Stimulated activated CD8-positive, alpha-beta memory T cell treated with anti-CD3 and anti-CD28 coated beads, Interleukin-4, amount 100 ng/mL, for 4 hours (primary cell): ENCODE results near the gene RNF8.
"Not testable (repeated sequence)": the region's sequence is repeated elsewhere in the genome, so short reads cannot be mapped to it uniquely, and the experiment has no call there.

ENCODE experiments used
- DNase-seq, 2 donors: peaks; one replicate each; pipeline ENCODE4 v3.0.0-alpha.2; 2020; ENCODE audit warnings: low read depth in 2 of 2, low spot score in 1 of 2

Gene RNF8

DNA sequence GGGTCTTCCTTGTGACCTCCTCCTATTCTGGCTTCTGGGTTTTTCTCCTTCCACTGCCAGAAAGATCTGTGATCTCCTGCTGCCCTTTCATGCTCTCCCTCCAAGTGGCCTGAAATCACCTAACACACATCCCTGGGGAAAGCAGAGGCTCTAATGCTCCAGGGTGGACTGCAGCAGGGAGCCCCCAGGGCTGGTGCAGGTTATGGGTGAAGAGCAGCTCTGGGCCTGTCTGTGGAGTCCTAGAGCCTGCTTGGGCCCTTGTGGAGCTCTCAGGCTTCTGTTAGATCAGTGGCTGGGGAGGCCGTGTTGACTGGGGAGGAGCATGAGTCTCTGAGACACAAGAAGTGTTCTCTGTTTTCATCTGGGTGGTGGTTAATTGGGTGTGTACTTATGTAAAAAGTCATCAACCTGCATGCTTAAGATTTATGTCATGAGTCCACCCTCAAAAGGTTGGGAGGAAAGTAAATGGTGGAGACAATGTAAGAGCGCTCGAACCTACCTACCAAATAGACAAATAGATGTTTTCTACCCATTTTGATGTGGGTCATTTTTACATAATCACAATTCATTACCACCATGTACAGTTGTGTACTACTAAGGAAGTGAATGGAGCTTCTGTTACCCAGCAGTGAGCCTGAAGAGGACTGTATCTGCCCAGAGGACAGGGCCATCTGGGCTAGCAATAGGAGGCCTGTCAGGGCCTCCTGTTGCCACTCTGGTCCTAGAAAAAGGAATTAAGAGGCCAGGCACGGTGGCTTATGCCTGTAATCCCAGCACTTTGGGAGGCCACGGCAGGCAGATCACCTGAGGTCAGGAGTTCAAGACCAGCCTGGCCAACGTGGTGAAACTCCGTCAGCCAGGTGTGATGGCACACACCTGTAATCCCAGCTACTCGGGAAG lies 32.0 kb upstream of the RNF8 start:
- DNase-seq: no peak

DNA sequence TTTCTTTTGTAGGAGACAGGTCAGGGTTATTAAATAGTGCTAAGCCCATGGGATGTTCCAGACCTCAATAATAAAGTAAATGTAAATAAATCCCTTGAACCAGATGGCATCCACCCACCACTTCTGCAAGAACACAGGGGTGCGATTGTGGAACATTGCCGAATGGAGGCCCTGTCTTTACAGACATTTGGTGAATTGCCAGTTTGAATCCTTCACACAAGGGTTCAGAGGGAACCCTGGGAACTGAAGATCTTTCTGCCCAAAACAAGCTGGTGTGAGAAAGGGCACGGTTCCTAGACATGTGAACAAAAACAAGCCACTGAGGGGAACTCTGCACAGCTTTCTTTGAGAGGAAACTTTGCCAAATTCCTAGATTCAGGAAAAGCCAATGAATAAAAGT lies 30.2 kb upstream of the RNF8 start:
- DNase-seq: no peak

DNA sequence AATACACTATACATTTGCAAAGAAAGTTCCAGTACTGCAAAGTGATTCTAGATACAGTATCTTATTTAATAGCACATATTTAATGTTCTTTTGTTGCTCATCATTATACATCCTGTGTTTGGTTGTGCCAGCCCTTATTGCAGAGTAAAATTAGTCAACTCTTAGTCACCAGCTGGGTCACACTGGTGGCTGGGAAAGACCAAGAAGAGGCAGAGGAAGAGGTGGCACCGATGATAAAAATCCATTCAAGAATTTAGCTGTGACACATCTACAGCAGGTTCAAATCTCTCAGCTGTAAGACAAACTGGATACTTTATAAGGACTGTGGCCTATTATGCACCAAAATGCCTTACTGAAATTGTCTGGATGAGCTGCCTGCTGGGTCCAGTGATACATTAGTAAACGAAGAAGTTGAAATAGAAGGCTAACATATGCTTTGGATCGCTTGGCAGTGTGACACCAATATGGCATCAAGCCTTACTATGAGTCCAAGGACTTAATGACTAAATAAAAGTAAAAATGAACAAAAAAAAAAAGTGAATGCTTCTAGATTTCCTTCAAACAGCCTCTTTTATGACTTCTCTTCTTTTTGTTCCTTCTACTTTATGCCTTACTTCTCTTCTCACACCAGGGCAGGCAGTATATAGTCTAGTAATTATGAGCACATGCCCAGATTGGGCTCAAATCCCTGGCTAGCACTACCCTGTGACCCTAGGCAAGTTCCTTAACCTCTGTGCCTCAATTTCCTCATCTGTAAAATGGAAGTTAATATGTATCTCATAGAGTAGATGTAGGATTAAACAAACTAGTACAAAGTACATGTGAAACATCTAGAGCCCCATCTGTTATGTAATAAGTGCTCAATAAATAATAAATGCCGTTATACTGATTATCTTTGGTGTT lies 29.4 kb upstream of the RNF8 start:
- no peak for DNase-seq

DNA sequence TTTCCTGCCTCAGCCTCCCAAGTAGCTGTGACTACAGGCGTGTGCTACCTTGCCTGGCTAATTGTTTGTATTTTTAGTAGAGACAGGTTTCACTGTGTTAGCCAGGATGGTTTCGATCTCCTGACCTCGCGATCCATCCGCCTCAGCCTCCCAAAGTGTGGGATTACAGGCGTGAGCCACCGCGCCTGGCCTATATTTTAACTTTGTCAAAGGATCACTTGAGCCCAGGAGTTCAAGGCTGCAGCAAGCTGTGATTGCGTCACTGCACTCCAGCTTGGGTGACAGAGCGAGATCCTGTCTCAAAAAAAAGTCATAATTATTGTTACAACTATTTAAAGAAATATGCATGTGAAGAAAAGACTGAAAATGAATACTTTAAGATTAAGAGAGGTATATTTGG lies 23.4 kb upstream of the RNF8 start:
- DNase-seq: not testable (repeated sequence)

DNA sequence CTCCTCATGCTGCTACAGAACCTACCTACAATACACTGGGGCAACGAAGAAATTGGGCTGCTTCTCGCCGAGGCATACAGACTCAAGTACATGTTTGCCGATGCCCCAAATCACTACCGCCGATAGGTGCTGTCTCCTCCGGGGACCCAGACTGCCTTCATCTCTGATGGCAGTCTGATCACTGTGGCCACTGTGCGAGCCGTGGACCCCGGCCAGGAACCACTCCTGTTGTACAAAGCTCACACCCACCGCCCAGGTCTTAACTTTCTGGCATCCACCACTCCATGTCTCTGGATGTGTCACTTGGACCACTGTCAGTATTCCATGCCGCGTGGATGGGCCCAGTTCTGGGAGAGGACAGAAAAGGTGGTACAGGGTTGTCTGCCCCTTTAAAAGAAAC lies 22.7 kb upstream of the RNF8 start:
- DNase-seq: no peak

DNA sequence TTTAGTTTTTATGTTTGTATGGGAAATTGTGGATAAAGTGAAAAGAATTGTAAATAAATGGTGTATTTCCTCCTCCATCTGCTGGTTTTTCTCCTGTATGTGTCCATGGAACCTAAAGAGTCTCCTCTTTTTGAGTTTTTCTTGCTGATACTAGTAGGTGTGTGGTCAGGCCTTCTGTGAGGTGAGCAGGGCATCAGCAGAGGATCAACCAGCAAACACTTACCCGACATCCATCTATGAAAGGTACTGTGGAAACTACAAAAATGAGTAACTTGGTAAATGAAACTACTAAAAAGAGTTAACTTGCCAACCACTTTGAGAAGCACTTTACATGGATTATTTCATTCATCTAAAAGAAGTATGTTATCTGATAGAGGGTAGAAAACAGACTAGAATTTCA lies 20.9 kb upstream of the RNF8 start:
- no peak for DNase-seq

DNA sequence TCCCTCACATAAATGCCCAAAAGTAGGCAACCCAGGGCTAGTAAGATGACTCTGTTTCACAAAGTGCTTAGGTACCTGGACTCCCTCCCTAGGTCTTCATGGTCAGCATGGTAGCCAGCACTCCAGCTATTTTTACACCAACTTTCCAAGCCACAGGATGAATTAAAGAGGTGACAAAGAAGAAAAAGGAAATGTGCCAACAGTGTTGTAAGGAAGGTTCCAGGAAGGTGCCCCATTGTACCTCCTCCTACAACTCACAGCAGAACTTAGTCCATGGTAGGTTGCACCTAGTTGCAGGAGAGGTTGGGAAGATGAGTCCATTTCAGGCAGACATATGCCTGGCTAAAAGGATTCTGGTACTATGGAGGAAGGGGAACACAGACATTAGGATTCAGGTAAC lies 19.7 kb upstream of the RNF8 start:
- DNase-seq: no peak

DNA sequence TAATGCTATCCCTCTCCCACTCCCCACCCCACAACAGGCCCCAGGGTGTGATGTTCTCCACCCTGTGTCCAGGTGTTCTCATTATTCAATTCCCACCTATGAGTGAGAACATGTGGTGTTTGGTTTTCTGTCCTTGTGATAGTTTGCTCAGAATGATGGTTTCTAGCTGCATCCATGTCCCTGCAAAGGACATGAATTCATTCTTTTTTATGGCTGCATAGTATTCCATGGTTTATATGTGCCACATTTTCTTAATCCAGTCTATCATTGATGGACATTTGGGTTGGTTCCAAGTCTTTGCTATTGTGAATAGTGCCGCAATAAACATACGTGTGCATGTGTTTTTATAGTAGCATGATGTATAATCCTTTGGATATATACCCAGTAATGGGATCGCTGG lies 15.5 kb upstream of the RNF8 start:
- DNase-seq: not testable (repeated sequence)

DNA sequence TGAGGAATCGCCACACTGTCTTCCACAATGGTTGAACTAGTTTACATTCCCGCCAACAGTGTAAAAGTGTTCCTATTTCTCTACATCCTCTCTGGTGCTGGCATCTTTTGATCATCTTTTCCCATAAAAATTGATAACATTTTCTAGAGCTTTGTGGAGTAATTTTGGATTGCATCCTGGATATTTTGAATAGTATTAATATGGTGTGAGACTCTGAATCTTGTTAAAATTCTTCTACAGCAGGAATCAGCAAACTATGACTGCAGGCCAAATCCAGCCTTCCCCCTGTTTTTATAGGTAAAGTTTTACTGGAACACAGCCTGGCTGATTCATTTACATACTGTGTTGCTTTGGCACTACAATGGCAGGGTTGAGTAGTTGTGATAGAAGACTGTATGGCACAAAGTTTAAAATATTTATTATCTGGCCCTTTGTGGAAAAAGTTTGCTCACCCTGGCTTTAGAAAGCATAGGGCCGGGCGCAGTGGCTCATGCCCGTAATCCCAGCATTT lies 15.0 kb upstream of the RNF8 start:
- no peak for DNase-seq

DNA sequence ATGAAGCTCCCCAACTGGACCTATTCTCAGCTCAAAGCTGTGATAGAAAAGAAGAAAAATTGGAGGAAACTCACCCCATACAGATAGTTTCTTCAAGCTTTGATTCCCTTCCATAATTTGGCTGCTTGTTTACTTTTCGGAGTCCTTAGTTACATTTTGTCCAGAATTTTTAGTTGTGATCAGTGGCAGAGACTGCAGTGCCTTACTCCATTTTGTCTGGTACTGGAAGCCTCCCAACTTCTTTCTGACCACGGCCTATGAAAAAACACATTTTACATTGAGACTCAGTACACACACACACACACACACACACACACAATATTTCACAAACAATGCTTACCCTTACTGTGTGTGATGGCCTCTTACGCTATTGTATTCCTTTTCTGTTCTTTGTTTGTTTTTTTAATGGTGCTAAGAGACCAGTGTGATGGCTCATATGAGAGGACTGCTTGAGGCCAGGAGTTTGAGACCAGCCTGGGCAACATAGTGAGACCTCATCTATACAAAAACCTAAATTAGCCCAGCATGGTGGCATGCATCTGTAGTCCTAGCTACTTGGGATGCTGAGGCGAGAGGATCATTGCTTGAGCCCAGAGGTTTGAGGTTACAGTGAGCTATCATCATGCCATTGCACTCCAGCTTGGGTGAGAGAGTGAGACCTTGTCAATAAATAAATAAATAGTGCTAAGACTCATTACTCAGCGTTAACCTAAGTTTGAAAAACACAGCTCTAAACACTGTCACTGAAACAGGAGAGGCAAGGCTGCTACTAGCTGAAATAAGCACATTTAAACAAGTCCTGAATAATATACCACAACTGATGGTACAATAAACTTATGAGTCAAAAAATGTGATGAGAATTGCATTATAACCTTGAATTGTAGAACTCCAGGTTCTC lies 13.8 kb upstream of the RNF8 start:
- no peak for DNase-seq

DNA sequence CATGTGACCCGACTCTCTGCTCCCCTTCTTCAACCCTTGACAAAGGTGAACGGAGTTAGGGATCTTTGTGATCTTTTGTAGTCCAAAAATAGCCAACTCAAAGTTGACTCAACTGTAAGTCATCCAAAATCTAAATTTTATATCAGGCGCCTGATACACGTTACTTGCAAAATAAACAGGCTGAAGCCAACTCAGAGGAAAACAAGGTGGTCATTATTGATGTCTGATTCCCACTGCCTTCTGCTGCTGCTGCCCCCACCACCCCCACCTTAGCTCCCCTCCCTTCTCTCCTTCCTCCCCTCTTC lies 13.2 kb upstream of the RNF8 start:
- DNase-seq: no peak

DNA sequence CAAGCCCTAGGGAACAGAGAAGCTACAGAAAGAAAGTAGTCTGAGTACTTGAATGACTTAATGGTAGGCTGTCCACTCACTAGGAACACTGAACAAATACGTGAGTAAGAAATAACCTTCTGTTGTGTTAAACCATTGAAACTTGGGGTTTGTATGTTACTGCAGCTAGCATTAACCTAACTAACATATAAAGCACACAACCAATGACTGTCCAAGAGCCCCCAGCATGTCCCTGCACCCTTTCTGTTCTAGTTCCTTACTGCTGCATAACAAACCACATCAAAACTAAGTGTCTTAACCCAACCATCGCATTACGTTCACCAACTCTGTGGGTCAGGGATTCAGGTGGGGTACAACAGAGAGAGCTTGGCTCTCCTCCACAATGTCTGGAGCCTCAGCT lies 10.5 kb upstream of the RNF8 start:
- no peak for DNase-seq

DNA sequence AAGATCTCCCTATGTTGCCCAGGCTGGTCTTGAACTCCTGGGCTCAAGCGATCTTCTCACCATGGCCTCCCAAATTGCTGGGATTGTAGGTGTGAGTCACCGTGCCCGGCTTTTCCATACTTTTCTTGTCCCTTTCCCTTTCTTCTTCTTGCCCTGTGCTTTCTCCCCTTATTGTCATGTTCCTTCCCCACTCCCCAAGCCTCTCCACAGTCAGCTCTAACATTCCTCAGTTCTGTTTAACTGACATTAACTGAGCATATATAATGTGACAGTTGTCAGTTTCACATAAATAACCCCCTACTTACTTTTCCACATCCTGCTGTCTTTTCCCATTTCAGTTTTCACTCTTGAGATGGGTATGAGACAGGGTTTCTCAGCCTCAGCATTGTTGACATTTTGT lies 9.5 kb upstream of the RNF8 start:
- DNase-seq: no peak

DNA sequence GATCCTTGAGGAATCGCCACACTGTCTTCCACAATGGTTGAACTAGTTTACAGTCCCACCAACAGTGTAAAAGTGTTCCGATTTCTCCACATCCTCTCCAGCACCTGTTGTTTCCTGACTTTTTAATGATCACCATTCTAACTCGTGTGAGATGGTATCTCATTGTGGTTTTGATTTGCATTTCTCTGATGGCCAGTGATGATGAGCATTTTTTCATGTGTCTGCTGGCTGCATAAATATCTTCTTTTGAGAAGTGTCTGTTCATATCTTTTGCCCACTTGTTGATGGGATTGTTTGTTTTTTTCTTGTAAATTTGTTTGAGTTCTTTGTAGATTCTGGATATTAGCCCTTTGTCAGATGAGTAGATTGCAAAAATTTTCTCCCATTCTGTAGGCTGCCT lies 8.0 kb upstream of the RNF8 start:
- DNase-seq: not testable (repeated sequence)

DNA sequence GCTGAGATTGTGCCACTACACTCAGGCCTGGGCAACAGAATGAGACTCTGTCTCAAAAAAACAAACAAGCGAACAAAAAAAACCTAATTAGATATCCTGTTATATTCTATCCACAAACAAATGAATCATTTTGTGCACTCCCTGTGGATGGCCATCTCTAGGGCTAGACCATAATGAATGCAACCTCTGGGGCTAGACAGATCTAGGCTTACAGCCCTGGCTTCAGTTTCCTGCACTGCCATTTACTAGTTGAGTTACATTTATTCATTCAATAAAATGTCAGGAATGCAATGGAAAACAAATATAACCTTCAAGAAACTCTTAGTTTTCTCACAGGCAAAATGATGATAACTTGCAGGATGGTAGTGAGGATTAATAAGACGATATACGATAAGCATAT lies 6.6 kb upstream of the RNF8 start:
- no peak for DNase-seq

DNA sequence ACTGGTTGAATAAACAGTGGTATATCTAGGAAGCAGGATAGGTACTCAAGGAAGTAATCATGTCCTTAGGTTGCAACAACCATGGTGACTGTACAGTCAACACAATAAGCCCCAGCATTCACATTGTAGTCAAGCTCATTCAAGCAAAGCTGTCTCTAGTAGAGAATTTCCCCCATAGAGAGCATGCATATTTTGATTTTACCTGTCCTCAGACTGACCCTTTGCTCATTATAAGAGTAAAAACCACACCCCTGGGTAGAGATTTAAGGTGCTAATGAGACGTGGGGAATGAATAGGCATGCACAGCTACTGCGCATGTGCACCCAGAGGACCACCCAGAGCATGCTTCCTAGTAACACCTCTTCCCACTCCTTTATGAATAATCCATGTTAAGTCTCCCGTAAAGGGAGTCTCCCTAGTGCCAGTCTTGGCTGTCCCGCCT lies 6.1 kb upstream of the RNF8 start:
- DNase-seq: no peak

DNA sequence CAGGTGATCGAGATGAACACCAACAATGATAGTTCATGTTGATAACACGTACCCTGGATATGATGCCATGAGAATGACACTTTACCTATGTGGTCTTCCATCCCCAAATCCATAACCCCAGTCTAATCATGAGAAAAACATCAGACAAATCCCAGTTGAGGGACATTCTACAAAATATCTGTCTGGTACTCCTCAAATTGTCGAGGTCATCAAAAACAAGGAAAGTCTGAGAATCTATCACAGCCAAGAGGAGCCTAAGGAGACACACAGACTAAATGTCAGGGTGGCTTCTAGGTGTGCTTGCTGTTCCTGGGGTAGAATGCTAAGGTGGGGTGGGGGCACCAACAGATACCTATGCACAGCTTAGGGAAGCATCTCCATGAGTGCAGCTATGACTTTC lies 2.8 kb upstream of the RNF8 start:
- no peak for DNase-seq

DNA sequence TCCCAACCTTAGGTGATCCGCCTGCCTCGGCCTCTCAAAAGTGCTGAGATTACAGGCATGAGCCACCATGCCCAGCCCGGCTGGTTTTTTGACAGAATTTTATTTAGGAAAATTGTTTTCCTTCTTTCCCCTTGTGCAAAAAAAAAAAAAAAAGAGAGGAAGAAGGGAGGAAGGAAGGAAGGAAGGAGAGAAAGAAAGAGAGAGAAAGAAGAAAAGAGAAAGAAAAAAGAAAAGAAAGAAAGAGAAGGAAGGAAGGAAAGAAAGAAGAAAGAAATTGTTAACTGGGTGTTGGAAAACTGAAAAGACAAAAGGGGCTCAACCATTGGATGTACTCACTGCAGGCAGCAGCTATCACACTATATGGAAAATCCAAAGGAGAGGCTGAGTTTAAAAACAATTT lies 1.4 kb upstream of the RNF8 start:
- DNase-seq: no peak

DNA sequence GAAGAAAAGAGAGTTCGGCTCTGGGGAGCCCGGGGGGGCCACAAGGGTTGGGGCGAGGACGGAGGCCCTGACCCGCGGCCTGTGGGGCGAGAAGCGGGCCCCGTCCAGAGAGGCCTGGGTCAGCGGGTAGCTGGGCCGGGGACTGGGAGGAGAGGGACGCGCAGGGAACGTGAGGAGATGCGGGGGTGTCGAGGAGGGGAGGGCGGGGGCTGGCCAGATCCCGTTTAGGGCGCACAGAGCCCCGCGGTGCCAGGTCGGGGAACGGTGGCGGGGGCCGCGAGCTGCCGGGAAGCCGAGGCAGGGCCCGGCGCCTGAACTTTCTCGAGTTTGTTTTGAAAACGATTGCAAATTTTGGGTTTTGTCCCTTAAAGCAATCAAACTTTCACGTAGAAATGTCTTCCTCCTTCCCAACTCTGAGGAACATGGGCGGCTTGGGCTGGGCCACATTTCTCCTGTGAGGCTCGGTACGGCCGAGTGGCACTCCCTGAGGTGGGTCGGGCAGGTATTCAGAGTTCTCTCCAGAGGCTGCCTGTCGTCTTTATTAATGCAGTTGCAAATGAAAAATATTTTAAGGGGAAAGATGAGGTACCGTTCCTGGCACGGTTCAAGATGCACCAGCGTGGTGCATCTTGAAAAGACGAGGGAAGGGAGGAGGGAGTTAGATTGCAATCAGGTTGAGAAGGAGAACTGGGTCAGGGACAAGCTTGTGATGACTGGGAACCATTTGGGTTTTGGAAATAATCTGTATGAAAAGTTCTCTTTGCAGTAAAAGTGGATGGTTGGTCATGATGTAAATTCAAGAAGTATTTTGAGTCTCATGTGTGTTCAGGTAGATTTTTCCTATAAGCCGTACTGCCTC lies 972 bp downstream of the RNF8 start:
- DNase-seq: no peak

DNA sequence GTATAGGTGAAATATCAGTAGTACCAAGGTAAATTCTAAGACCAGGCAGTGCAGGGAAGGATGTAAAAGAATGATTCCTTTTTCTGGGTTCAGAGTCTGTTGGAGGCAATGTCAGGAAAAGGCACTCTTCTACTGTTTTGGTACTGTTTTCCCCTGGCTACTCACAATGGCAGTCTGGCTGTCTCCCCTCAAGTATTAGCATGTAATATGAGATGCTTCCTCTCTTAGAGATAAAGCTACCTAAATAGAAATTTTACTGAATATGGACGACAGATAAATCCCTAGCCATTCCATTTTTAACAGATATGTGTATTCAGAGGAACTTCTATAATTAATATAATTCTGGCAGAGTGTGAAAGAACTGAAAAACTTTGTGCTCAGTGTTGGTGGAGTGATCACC lies 3.5 kb downstream of the RNF8 start:
- DNase-seq: no peak
